D721Med (cell line): ENCODE measurements around the gene UNC5B.

Source experiments
- DNase-seq: peaks from one replicate; pipeline ENCODE4 v3.0.0; 2011; ENCODE audit warnings: low spot score; ENCODE audit not compliant: insufficient read length
- FAIRE-seq: peaks from 2 replicates; lab custom pipeline; 2011; peaks lifted over from hg19 to GRCh38; lab: Jason Lieb, UNC
- CTCF ChIP-seq: IDR thresholded peaks from 2 replicates; pipeline ENCODE4 v1.5.1; 2012; ENCODE audit warnings: mild to moderate bottlenecking, control low read depth; ENCODE audit not compliant: insufficient read depth; ENCODE audit errors: missing control alignments

UNC5B gene

GRCh38 chr10:71213127-71213621, 804 bp downstream of the UNC5B start:
- no peak for TF ChIP-seq CTCF
- DNase-seq: no peak
- no peak for FAIRE-seq

GRCh38 chr10:71213761-71214440, 1.5 kb downstream of the UNC5B start:
- no peak for FAIRE-seq
- no peak for TF ChIP-seq CTCF
- DNase-seq: no peak

GRCh38 chr10:71214641-71215559, 2.5 kb downstream of the UNC5B start:
- FAIRE-seq (no peak), DNase-seq (no peak)
- no peak for TF ChIP-seq CTCF

GRCh38 chr10:71216363-71216695, 4.0 kb downstream of the UNC5B start:
- no peak for TF ChIP-seq CTCF
- FAIRE-seq: no peak
- DNase-seq: no peak

- no peak for FAIRE-seq
- DNase-seq: no peak
These were observed 4.4 kb downstream of the UNC5B start for GRCh38 chr10:71216751-71217265.

More at GRCh38 chr10:71216751-71217265, 4.4 kb downstream of the UNC5B start:
- TF ChIP-seq CTCF: no peak
